ENCODE data around the gene LRRC32. TPM values are rescaled to one million over a fixed set of nuclear protein-coding genes. Genes with fewer than 3 reads are reported as not detected.

The LRRC32 gene
- total RNA-seq (2014; rRNA removed; shearing (Covaris generic)): 5.4 and 5.5 TPM in 2 replicates
- 15.0 and 25.3 TPM in 2 replicates for total RNA-seq (2022)
- percentile 52 among the genes with signal in this experiment for Bru-seq, nascent RNA
- BruChase-seq, experiment 1, labeled RNA remaining after a 6-hour chase: percentile 49 among the genes with signal in this experiment
- percentile 61 among the genes with signal in this experiment for BruChase-seq, experiment 2, labeled RNA remaining after a 2-hour chase
- long read RNA-seq, full-length matches to known transcripts: 15 of 25 reads
- long read RNA-seq, partial matches to known transcripts: 0 of 25 reads
- long read RNA-seq, other reads (novel, unspliced or antisense): 10 of 25 reads

- Histone ChIP-seq H3K27ac (ENCODE audit: low read depth, low read length, poor library complexity, severe bottlenecking) (peak within 1 kb of the TSS; percentile 94), H3K36me3 (ENCODE audit: insufficient read depth, low read length) (peaks cover under 1% of the 10 kb centered on the region; the same call in 1 of the 2 replicates), H3K4me3 (ENCODE audit: low read depth, low read length, poor library complexity, severe bottlenecking) (peak within 1 kb of the TSS; percentile 79)
Measured at GRCh38 chr11:76670485-76671236, at the start of gene LRRC32. Gene LRRC32, minus strand, starts transcription at chr11:76670747. Its CDS starts 4,793 bp downstream, at chr11:76665954.

GRCh38 chr11:76719686-76720085 lies 49.1 kb upstream of the LRRC32 start:
- POLR2A ChIA-PET: no interaction called here
- Histone ChIP-seq H3K36me3 (ENCODE audit: insufficient read depth, low read length) (no peaks in the 10 kb centered on the region), H3K9me2 (ENCODE audit: insufficient read depth, low read length) (no peaks in the 10 kb centered on the region), H4K20me1 (ENCODE audit: insufficient read depth, low read length) (no peaks in the 10 kb centered on the region), H3K27ac (ENCODE audit: low read depth, low read length, poor library complexity, severe bottlenecking) (no peak overlapping the region), H2AFZ (ENCODE audit: low read length) (no peak overlapping the region), H3K4me2 (ENCODE audit: low read length) (no peak overlapping the region), H3K4me3 (ENCODE audit: low read depth, low read length, poor library complexity, severe bottlenecking) (no peak overlapping the region), H3K4me1 (ENCODE audit: insufficient read depth, low read length, poor library complexity, severe bottlenecking) (no peaks in the 10 kb centered on the region), H3K79me2 (ENCODE audit: insufficient read depth, low read depth, low read length) (no peaks in the 10 kb centered on the region), H3K9me3 (ENCODE audit: low read length) (no peaks in the 10 kb centered on the region)
- intact Hi-C loops (cut with micrococcal nuclease; ENCODE audit: unreplicated experiment): no loop called here
- no peak for DNase-seq (ENCODE audit: low spot score)
- no peak for TF ChIP-seq EZH2phosphoT487 (IDR thresholded peaks at IDR 0.05; ENCODE audit: borderline replicate concordance, low read depth, low read length)
- TF ChIP-seq CTCF (conservative IDR thresholded peaks at IDR 0.05; ENCODE audit: low read length): no peak
- BruUV-seq (replicated peaks): no TSS peak
- CTCF ChIA-PET (ENCODE audit: unreplicated experiment): no interaction called here

More at GRCh38 chr11:76670485-76671236, at the start of gene LRRC32:
- intact Hi-C loops (cut with micrococcal nuclease; ENCODE audit: unreplicated experiment): loop anchor here (1.0 to 5.0 kb wide), 3 partner anchors 228 to 435 kb away; partner anchors contain the start of genes GVQW3 and THAP12
- no peak for TF ChIP-seq EZH2phosphoT487 (IDR thresholded peaks at IDR 0.05; ENCODE audit: borderline replicate concordance, low read depth, low read length)
- TF ChIP-seq CTCF (conservative IDR thresholded peaks at IDR 0.05; ENCODE audit: low read length): peak; percentile 50
- BruUV-seq (replicated peaks): no TSS peak
- H3K9me2 ChIP-seq (ENCODE audit: insufficient read depth, low read length): no peaks in the 10 kb centered on the region
- H3K9me3 ChIP-seq (ENCODE audit: low read length): no peaks in the 10 kb centered on the region
- ChIA-PET CTCF (ENCODE audit: unreplicated experiment) (interaction anchor here (0.7 to 0.9 kb wide), 2 partner anchors 32 to 72 kb away, joined by 3 read pairs; no protein-coding TSS in a partner anchor), POLR2A (interaction anchor here (1.3 to 5.8 kb wide), 6 partner anchors 12 to 72 kb away, joined by 4 to 42 read pairs (median 8); no protein-coding TSS in a partner anchor)
- peak within 1 kb of the TSS; percentile 53; the same call in 1 of the 2 replicates for H2AFZ ChIP-seq (ENCODE audit: low read length)
- H3K4me1 ChIP-seq (ENCODE audit: insufficient read depth, low read length, poor library complexity, severe bottlenecking): peaks cover 83% of the 10 kb centered on the region
- peak; percentile 83 for DNase-seq (ENCODE audit: low spot score)
- H4K20me1 ChIP-seq (ENCODE audit: insufficient read depth, low read length): no peaks in the 10 kb centered on the region
- peaks cover 41% of the 10 kb centered on the region; the same call in 1 of the 2 replicates for H3K79me2 ChIP-seq (ENCODE audit: insufficient read depth, low read depth, low read length)
- H3K4me2 ChIP-seq (ENCODE audit: low read length): peak within 1 kb of the TSS; percentile 89

Measured in OCI-LY7 (cell line).